Ishikawa (cell line): ENCODE results near the gene SLAMF8.

Source experiments
- CEBPB ChIP-seq: IDR thresholded peaks from 2 replicates; pipeline ENCODE4 v1.6.1; 2012
- EP300 ChIP-seq: IDR thresholded peaks from 2 replicates; pipeline ENCODE4 v1.6.1; 2012; ENCODE audit warnings: borderline replicate concordance
- TEAD4 ChIP-seq: IDR thresholded peaks from 2 replicates; pipeline ENCODE4 v1.6.1; 2012
- YY1 ChIP-seq: IDR thresholded peaks from 2 replicates; pipeline ENCODE4 v1.6.1; 2012; ENCODE audit warnings: low read depth

DNA sequence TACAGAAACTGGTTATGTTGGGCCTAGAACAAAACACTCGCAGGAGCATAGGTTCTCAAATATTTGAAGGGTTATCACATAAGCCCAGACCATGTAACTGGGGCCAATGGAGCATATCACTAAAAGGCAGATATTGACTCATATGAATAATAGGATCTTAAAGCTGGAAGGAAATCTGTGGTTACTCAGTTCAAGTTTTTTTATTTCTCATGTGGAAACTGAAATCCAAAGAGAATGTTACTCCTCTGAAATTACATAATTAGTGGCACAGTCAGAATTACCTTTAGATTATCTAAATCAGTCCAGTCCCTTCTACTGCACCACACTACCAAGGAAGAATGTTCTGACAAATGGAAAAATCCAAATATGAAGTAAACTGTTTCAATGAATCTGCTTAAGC lies 12.0 kb downstream of the SLAMF8 start:
- TF ChIP-seq EP300: no peak
- no peak for TF ChIP-seq TEAD4
- TF ChIP-seq CEBPB: no peak
- TF ChIP-seq YY1: no peak
